Right lobe of liver (tissue), 6 donors: Measurements from ENCODE around the gene MRPL39. TPM values are rescaled to one million over a fixed set of nuclear protein-coding genes. Genes with fewer than 3 reads are reported as not detected.

Source experiments
- ATAC-seq, 4 donors: fragments of 200-7000 bp; cut with Tn5 transposase; one replicate each; pipeline ENCODE4 v1.9.1; 2020; ENCODE audit warnings: mild to moderate bottlenecking in 4 of 4, moderate library complexity in 4 of 4
- DNase-seq, 3 donors: peaks; one replicate each; pipeline ENCODE4 v3.0.0-alpha.2; 2020
- H3K27ac ChIP-seq, 3 donors: fragments of 200-600 bp; one replicate each; pipeline ENCODE4 v1.8.0; 2022
- H3K27me3 ChIP-seq, 2 donors: fragments of 200-600 bp; one replicate each; pipeline ENCODE4 v1.8.0; 2022
- H3K36me3 ChIP-seq, 4 donors: fragments of 200-600 bp; sonication (generic) in 1 of 4; one replicate each; pipeline versions ENCODE4 v1.5.1 to v1.8.0; 2017 to 2022; ENCODE audit warnings: control low read depth in 1 of 4
- H3K4me1 ChIP-seq, 4 donors: fragments of 200-600 bp; sonication (generic) in 1 of 4; one replicate each; pipeline versions ENCODE4 v1.5.1 to v1.8.0; 2017 to 2022; ENCODE audit warnings: control low read depth in 1 of 4
- H3K4me3 ChIP-seq, 3 donors: fragments of 200-600 bp; one replicate each; pipeline ENCODE4 v1.8.0; 2022
- H3K9me3 ChIP-seq, 4 donors: fragments of 200-600 bp; sonication (generic) in 1 of 4; one replicate each; pipeline versions ENCODE4 v1.5.1 to v1.8.0; 2017 to 2022; ENCODE audit warnings: control low read depth in 1 of 4
- CTCF ChIP-seq, 4 donors: fragments of 200-600 bp in 3 of 4; fragments of 450-650 bp in 1 of 4; IDR thresholded peaks; one replicate each; pipeline versions ENCODE4 v1.5.1 to v1.8.0; 2016 to 2022; ENCODE audit warnings: antibody characterized with exemption in 4 of 4, mild to moderate bottlenecking in 2 of 4
- POLR2A ChIP-seq: fragments of 450-650 bp; IDR thresholded peaks from one replicate; pipeline ENCODE4 v1.6.1; 2017; ENCODE audit warnings: antibody characterized with exemption, mild to moderate bottlenecking
- WGBS: methylation state at CpG from one replicate; pipeline ENCODE4 v1.1.6; 2018; ENCODE audit warnings: low coverage, low lambda C conversion rate; ENCODE audit not compliant: insufficient coverage; ENCODE audit errors: missing lambda C conversion rate; 5-methylcytosine and 5-hydroxymethylcytosine counted together
- intact Hi-C, 2 donors: fragments of 100-400 bp; cut with DNase I; formaldehyde crosslinking; loops; one replicate each; pipeline versions ENCODE4 v1.11.2 to v1.14.1; 2022
- total RNA-seq, 6 experiments: library from RNA; depleted of rRNA in 2 of 6; stranded (reverse); fragments of >200 nt in 2 of 6; fragmentation: NEBNext Ultra II Directional in 3 of 6; extraction: Animal tissue kit (Norgen Biotek cat#: 25700) in 3 of 6; gene quantifications; one replicate each; pipeline versions ENCODE4 v1.1.0 to v1.2.4, GENCODE V29; 2016 to 2023
- donor health status: DM: no; HTN: yes; CAD: no.
- donor health status: DM: no; HTN: no; CAD: no.
- donor health status: DM: no; HTN: no; CAD: no.
- donor health status: DM: no; HTN: yes; CAD: no.
- donor health status: DM: no; HTN: yes; CAD: no.

The MRPL39 gene
- total RNA-seq, 6 experiments from 2014 or later, result 18.4 to 23.8 (median 19.5) TPM

- WGBS, result 90% methylated on average over 1 of the region's 1 CpG
- no peak for ATAC-seq
- intact Hi-C loops, result no loop called here
- H3K27me3 ChIP-seq, result no peaks in the 10 kb centered on the region
- no peaks in the 10 kb centered on the region for H3K9me3 ChIP-seq
- H3K4me1 ChIP-seq, result peaks cover 0 to 2% (median 0%) of the 10 kb centered on the region in 4 donors
- no peak overlapping the region for H3K27ac ChIP-seq
- no peak for DNase-seq
- H3K36me3 ChIP-seq, result no peaks in the 10 kb centered on the region
- no peak overlapping the region for H3K4me3 ChIP-seq
- no peak for TF ChIP-seq CTCF (IDR thresholded peaks at IDR 0.05)
- TF ChIP-seq POLR2A, result no peak
Measured at GRCh38 chr21:25557180-25557579, 50.1 kb downstream of the MRPL39 start.

GRCh38 chr21:25556091-25556490 lies 51.2 kb downstream of the MRPL39 start:
- Histone ChIP-seq H3K4me1 (no peaks in the 10 kb centered on the region), H3K9me3 (no peaks in the 10 kb centered on the region), H3K36me3 (no peaks in the 10 kb centered on the region), H3K27ac (no peak overlapping the region), H3K27me3 (no peaks in the 10 kb centered on the region), H3K4me3 (no peak overlapping the region)
- TF ChIP-seq POLR2A, result no peak
- no peak for TF ChIP-seq CTCF (IDR thresholded peaks at IDR 0.05)
- intact Hi-C loops, result no loop called here
- DNase-seq (no peak), ATAC-seq (no peak)

GRCh38 chr21:25555492-25555891 lies 51.8 kb downstream of the MRPL39 start:
- TF ChIP-seq POLR2A (no peak), CTCF (IDR thresholded peaks at IDR 0.05) (no peak)
- no peak overlapping the region for H3K27ac ChIP-seq
- H3K4me3 ChIP-seq, result no peak overlapping the region
- intact Hi-C loops, result no loop called here
- H3K9me3 ChIP-seq, result no peaks in the 10 kb centered on the region
- H3K36me3 ChIP-seq, result no peaks in the 10 kb centered on the region
- no peaks in the 10 kb centered on the region for H3K27me3 ChIP-seq
- no peak for DNase-seq
- H3K4me1 ChIP-seq, result no peaks in the 10 kb centered on the region
- no peak for ATAC-seq

- intact Hi-C loops, result no loop called here
- TF ChIP-seq CTCF (IDR thresholded peaks at IDR 0.05), result no peak
- no peak for TF ChIP-seq POLR2A
Measured at GRCh38 chr21:25552856-25553255, 54.4 kb downstream of the MRPL39 start.

GRCh38 chr21:25551569-25551968 lies 55.7 kb downstream of the MRPL39 start:
- ATAC-seq, result no peak
- WGBS, result 100% methylated on average over 1 of the region's 1 CpG

More at GRCh38 chr21:25552856-25553255, 54.4 kb downstream of the MRPL39 start:
- ATAC-seq (no peak), DNase-seq (no peak)
- H3K27ac ChIP-seq, result no peak overlapping the region
- no peaks in the 10 kb centered on the region for H3K27me3 ChIP-seq
- no peak overlapping the region for H3K4me3 ChIP-seq
- H3K9me3 ChIP-seq, result no peaks in the 10 kb centered on the region
- no peaks in the 10 kb centered on the region for H3K4me1 ChIP-seq
- H3K36me3 ChIP-seq, result no peaks in the 10 kb centered on the region
- 48% methylated on average over 5 of the region's 5 CpGs for WGBS

More at GRCh38 chr21:25551569-25551968, 55.7 kb downstream of the MRPL39 start:
- H3K4me3 ChIP-seq, result no peak overlapping the region
- DNase-seq, result no peak
- H3K36me3 ChIP-seq, result no peaks in the 10 kb centered on the region
- H3K9me3 ChIP-seq, result no peaks in the 10 kb centered on the region
- H3K4me1 ChIP-seq, result no peaks in the 10 kb centered on the region
- H3K27me3 ChIP-seq, result no peaks in the 10 kb centered on the region
- H3K27ac ChIP-seq, result no peak overlapping the region
- intact Hi-C loops, result no loop called here
- TF ChIP-seq CTCF (IDR thresholded peaks at IDR 0.05), result no peak
- TF ChIP-seq POLR2A, result no peak
